DND-41 (cell line): ENCODE data around the gene PSPH.
"Not testable (repeated sequence)": the region's sequence is repeated elsewhere in the genome, so short reads cannot be mapped to it uniquely, and the experiment has no call there.

Experiments
- ATAC-seq: fragments of 200-7000 bp; cut with Tn5 transposase; 3 replicates; pipeline ENCODE4 v1.9.1; 2021; ENCODE audit warnings: low read depth; ENCODE audit not compliant: insufficient read depth
- DNase-seq: peaks from one replicate; pipeline ENCODE4 v3.0.0-alpha.2; 2020
- H2AFZ ChIP-seq: 2 replicates; pipeline ENCODE4 v1.6.0; 2012; ENCODE audit warnings: low read depth, low read length
- H3K27ac ChIP-seq: 2 replicates; pipeline ENCODE4 v1.5.1; 2012; ENCODE audit warnings: low read length, inconsistent platforms
- H3K27me3 ChIP-seq: fragments of 200-600 bp; sonication (generic); 2 replicates; pipeline ENCODE4 v1.6.0; 2012; ENCODE audit warnings: low read length, mild to moderate bottlenecking, inconsistent platforms; ENCODE audit not compliant: insufficient read depth, poor library complexity
- H3K36me3 ChIP-seq: 2 replicates; pipeline ENCODE4 v1.5.1; 2012; ENCODE audit warnings: low read length, inconsistent platforms; ENCODE audit not compliant: insufficient read depth
- H3K4me1 ChIP-seq: 2 replicates; pipeline ENCODE4 v1.5.1; 2012; ENCODE audit warnings: mild to moderate bottlenecking, low read length; ENCODE audit not compliant: insufficient read depth
- H3K4me2 ChIP-seq: 2 replicates; pipeline ENCODE4 v1.6.0; 2012; ENCODE audit warnings: mild to moderate bottlenecking, moderate library complexity, low read length, inconsistent platforms; ENCODE audit not compliant: insufficient read depth
- H3K4me3 ChIP-seq, 2 experiments: fragments of 200-600 bp in 1 of 2; shearing (Covaris generic) in 1 of 2; 2 replicates each; pipeline ENCODE4 v1.5.1; 2012 to 2016; ENCODE audit warnings: inconsistent platforms in 2 of 2, low read length in 2 of 2, mild to moderate bottlenecking in 2 of 2, low read depth in 1 of 2, moderate library complexity in 1 of 2
- H3K79me2 ChIP-seq: 2 replicates; pipeline ENCODE4 v1.6.0; 2012; ENCODE audit warnings: low read length, inconsistent platforms; ENCODE audit not compliant: insufficient read depth
- H3K9ac ChIP-seq: 2 replicates; pipeline ENCODE4 v1.6.0; 2012; ENCODE audit warnings: low read depth, mild to moderate bottlenecking, inconsistent platforms, low read length, moderate library complexity
- H3K9me3 ChIP-seq: 2 replicates; pipeline ENCODE4 v1.5.1; 2012; ENCODE audit warnings: low read length, moderate library complexity, mild to moderate bottlenecking, inconsistent platforms; ENCODE audit not compliant: insufficient read depth, severe bottlenecking
- H4K20me1 ChIP-seq: 2 replicates; pipeline ENCODE4 v1.6.0; 2012; ENCODE audit warnings: low read length; ENCODE audit not compliant: insufficient read depth
- EZH2 ChIP-seq: IDR thresholded peaks from 3 replicates; pipeline ENCODE4 v1.6.1; 2012; ENCODE audit warnings: borderline replicate concordance, low read depth, mild to moderate bottlenecking, moderate library complexity, low read length, inconsistent platforms; ENCODE audit not compliant: severe bottlenecking
- TF ChIP-seq, protein P1 (sequence below): IDR thresholded peaks from 2 replicates; pipeline ENCODE4 v1.5.1; 2012; ENCODE audit warnings: borderline replicate concordance, low read length, moderate library complexity, mild to moderate bottlenecking; ENCODE audit not compliant: poor library complexity, severe bottlenecking; ENCODE audit errors: extremely low read depth

Gene PSPH

DNA sequence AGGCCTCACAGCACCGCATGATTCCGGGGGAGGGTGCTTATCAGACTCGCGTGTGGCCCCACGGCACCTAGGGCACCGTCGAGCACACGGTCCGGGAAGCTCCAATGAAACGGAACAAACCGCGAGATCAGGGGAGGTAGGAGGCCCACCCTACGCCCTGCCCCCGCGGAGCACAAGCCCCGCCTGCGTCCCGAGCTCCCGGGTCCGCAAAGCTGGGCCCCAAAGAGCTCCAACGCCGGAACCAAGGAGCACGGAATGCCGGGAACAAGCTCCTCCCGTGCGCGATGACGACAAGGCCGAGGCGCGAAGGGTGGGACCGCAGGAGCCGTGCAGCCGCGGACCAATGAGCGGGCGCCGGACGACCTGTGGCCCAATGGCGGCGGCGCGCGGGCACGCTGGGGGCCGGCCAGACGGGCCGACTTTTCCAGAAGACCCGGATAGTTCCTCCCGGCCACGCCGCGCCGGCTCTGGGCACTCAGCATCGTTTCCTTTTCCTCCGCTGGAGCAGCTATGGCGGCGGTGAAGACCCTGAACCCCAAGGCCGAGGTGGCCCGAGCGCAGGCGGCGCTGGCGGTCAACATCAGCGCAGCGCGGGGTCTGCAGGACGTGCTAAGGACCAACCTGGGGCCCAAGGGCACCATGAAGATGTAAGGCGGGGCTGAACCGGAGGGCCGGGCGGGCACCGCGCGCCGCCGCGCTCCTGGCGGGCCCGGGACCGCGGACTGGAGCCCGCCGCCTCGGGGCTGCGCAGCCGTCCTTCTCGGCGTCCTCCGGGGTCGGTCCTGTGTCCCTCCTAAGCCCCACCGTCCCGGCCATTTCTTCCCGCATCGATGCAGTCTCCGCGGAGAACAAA is at the start of gene PSPH, which contains the start of gene CCT6A:
PSPH (minus strand) TSS at position 106 of the 853 bp plus-strand sequence. CDS start 30,232 bp downstream, outside the sequence.
CCT6A (plus strand) TSS at position 427 of the 853 bp plus-strand sequence; CDS start at position 511, 84 bp downstream.
- no peaks in the 10 kb centered on the region for H3K9me3 ChIP-seq
- peaks cover 83% of the 10 kb centered on the region for H3K79me2 ChIP-seq
- peaks cover 47% of the 10 kb centered on the region for H3K36me3 ChIP-seq
- TF ChIP-seq, protein P1, sequence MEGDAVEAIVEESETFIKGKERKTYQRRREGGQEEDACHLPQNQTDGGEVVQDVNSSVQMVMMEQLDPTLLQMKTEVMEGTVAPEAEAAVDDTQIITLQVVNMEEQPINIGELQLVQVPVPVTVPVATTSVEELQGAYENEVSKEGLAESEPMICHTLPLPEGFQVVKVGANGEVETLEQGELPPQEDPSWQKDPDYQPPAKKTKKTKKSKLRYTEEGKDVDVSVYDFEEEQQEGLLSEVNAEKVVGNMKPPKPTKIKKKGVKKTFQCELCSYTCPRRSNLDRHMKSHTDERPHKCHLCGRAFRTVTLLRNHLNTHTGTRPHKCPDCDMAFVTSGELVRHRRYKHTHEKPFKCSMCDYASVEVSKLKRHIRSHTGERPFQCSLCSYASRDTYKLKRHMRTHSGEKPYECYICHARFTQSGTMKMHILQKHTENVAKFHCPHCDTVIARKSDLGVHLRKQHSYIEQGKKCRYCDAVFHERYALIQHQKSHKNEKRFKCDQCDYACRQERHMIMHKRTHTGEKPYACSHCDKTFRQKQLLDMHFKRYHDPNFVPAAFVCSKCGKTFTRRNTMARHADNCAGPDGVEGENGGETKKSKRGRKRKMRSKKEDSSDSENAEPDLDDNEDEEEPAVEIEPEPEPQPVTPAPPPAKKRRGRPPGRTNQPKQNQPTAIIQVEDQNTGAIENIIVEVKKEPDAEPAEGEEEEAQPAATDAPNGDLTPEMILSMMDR = no peak
- TF ChIP-seq EZH2 = no peak
- peak within 1 kb of the TSS; percentile 96 for H3K27ac ChIP-seq
- H3K4me1 ChIP-seq = peaks cover 55% of the 10 kb centered on the region
- no peaks in the 10 kb centered on the region for H3K27me3 ChIP-seq
- peak within 1 kb of the TSS; percentile 96 to 97 for H3K4me3 ChIP-seq
- peak; percentile 91 for ATAC-seq
- peak within 1 kb of the TSS; percentile 82 for H3K4me2 ChIP-seq
- DNase-seq = peak; percentile 97
- H4K20me1 ChIP-seq = peaks cover 5% of the 10 kb centered on the region
- peak within 1 kb of the TSS; percentile 92 for H2AFZ ChIP-seq
- H3K9ac ChIP-seq = peak within 1 kb of the TSS; percentile 92

DNA sequence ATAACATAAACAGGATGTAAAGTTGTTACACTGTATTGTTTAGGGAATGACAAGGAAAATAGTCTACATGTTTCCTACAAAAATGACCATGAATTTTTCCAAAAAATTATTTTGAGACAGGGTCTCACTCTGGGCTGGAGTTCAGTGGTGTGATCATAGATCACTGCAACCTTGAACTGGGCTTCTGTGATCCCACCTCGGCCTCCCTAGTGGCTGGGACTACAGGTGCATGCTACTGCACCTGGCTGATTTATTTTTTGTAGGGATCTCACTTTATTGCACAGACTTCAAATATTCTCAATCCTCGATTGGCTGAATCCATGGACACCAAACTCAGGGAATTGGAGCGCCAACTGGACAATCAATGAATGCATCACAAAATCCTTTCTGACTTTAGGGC is 48.4 kb upstream of the PSPH start:
- H3K36me3 ChIP-seq = peaks cover 58% of the 10 kb centered on the region
- H3K4me1 ChIP-seq = peaks cover 18% of the 10 kb centered on the region
- no peaks in the 10 kb centered on the region for H3K9me3 ChIP-seq
- TF ChIP-seq EZH2 = no peak
- TF ChIP-seq, protein P1 = no peak
- DNase-seq (no peak), ATAC-seq (peak; percentile 41; the same call in 1 of the 3 replicates)
- H3K79me2 ChIP-seq = peaks cover 20% of the 10 kb centered on the region
- no peak overlapping the region for H2AFZ ChIP-seq
- H3K27me3 ChIP-seq = no peaks in the 10 kb centered on the region
- H3K27ac ChIP-seq = no peak overlapping the region
- H3K9ac ChIP-seq = no peak overlapping the region
- H4K20me1 ChIP-seq = peaks cover 18% of the 10 kb centered on the region
- no peak overlapping the region for H3K4me3 ChIP-seq
- H3K4me2 ChIP-seq = no peak overlapping the region

DNA sequence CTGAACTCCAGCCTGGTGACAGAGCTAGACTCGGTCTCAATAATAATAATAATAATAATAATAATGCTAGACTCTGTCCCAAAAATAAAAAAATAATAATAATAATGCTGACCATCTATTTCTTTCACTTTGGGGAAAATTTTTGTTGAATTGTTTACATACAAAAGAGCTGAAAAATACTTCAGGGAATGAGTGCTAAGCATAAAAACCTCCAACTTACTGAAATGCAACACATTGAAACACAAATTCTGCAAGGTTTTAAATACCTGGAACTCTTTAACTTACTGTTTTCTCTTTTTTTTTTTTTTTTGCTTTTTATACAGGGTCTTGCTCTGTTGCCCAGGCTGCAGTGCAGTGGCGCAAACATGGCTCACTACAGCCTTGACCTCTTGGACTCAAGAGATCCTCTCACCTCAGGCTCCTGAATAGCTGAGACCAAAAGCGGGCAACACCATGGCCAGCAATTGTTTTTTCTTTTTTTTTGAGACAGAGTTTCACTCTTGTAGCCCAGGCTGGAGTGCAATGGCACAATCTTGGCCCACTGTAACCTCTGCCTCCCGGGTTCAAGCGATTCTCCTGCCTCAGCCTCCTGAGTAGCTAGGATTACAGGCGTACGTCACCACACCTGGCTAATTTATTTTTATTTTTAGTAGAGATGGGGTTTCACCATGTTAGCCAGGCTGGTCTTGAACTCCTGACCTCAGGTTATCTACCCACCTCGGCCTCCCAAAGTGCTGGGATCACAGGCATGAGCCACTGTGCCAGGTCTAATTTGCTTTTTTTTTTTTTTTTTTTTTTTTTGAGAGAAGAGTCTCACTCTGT is 47.2 kb upstream of the PSPH start:
- not testable (repeated sequence) for H3K27ac ChIP-seq, ATAC-seq, H3K27me3 ChIP-seq, H3K4me1 ChIP-seq, H4K20me1 ChIP-seq, H3K79me2 ChIP-seq, H3K4me2 ChIP-seq, H3K9me3 ChIP-seq, H3K9ac ChIP-seq, DNase-seq, H2AFZ ChIP-seq, H3K4me3 ChIP-seq
- peaks cover 46% of the 10 kb centered on the region for H3K36me3 ChIP-seq

DNA sequence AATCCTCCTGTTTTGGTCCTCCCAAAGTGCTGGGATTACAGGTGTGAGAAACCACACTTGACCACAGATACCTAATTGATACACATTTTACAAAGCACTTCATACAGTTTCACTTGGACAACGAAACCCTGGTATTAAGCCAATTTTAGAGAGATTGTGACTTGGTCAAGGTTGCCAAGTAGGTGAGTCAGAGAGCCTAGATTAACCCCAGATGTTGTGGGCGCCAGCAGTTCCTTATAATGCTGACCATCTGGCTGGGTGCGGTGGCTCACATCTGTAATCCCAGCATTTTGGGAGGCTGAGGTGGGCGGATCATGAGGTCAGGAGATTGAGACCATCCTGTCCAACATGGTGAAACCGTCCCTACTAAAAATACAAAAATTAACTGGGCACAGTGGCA is 46.5 kb upstream of the PSPH start:
- H3K4me3 ChIP-seq = no peak overlapping the region
- H4K20me1 ChIP-seq = peaks cover under 1% of the 10 kb centered on the region; the same call in 1 of the 2 replicates
- H3K4me2 ChIP-seq = no peak overlapping the region
- peaks cover under 1% of the 10 kb centered on the region; the same call in 1 of the 2 replicates for H3K79me2 ChIP-seq
- H2AFZ ChIP-seq = no peak overlapping the region
- no peak overlapping the region for H3K9ac ChIP-seq
- peaks cover 39% of the 10 kb centered on the region for H3K36me3 ChIP-seq
- no peaks in the 10 kb centered on the region for H3K27me3 ChIP-seq
- peaks cover 6% of the 10 kb centered on the region; the same call in 1 of the 2 replicates for H3K4me1 ChIP-seq
- DNase-seq (no peak), ATAC-seq (no peak)
- no peaks in the 10 kb centered on the region for H3K9me3 ChIP-seq
- H3K27ac ChIP-seq = no peak overlapping the region
- no peak for TF ChIP-seq EZH2
- TF ChIP-seq, protein P1 = no peak
